Measurements from ENCODE around the gene DMPK. TPM values are rescaled to one million over a fixed set of nuclear protein-coding genes. Genes with fewer than 3 reads are reported as not detected.

DMPK gene
- total RNA-seq, 1 experiment from 2014 or later, result 28.1 TPM

DNA sequence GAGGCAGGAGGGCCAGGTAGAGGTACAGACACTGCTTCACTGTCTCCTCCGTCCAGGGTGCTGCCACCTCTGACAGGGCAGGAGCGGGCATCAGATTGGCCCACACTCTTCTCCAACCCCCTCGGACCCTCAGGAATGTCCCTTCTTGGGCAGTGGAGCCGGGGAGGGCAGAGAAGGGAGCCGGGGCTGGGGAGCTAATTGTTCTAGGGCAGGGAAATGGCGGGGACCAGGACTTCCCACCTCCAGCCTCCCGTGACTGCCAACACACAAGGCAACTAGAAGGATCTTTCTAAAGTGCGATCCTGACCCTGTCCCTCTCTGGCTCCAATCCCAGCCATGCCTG is 42.9 kb upstream of the DMPK start:
- TF ChIP-seq, protein P1, sequence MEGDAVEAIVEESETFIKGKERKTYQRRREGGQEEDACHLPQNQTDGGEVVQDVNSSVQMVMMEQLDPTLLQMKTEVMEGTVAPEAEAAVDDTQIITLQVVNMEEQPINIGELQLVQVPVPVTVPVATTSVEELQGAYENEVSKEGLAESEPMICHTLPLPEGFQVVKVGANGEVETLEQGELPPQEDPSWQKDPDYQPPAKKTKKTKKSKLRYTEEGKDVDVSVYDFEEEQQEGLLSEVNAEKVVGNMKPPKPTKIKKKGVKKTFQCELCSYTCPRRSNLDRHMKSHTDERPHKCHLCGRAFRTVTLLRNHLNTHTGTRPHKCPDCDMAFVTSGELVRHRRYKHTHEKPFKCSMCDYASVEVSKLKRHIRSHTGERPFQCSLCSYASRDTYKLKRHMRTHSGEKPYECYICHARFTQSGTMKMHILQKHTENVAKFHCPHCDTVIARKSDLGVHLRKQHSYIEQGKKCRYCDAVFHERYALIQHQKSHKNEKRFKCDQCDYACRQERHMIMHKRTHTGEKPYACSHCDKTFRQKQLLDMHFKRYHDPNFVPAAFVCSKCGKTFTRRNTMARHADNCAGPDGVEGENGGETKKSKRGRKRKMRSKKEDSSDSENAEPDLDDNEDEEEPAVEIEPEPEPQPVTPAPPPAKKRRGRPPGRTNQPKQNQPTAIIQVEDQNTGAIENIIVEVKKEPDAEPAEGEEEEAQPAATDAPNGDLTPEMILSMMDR (IDR thresholded peaks at IDR 0.05; ENCODE audit: insufficient read depth in 1 of 2, low read depth in 1 of 2, low read length in 1 of 2, severe bottlenecking in 1 of 2, unreplicated experiment in 1 of 2), result no peak
- no peaks in the 10 kb centered on the region for H3K27me3 ChIP-seq (replicated peaks; ENCODE audit: control insufficient read depth, insufficient read depth, low read length)
- Mint-ChIP-seq H3K27ac (ENCODE audit: unreplicated experiment) (no peak overlapping the region), H3K4me1 (ENCODE audit: low read depth, unreplicated experiment) (no peaks in the 10 kb centered on the region), H3K4me3 (ENCODE audit: unreplicated experiment) (no peak overlapping the region), H3K27me3 (ENCODE audit: insufficient read depth, unreplicated experiment) (no peaks in the 10 kb centered on the region), H3K36me3 (ENCODE audit: insufficient read depth, unreplicated experiment) (peaks cover 79% of the 10 kb centered on the region), H3K9me3 (ENCODE audit: unreplicated experiment) (no peaks in the 10 kb centered on the region)
- ChIA-PET CTCF (interaction anchor here (0.6 kb wide), 1 partner anchor 51 kb away, joined by 4 read pairs; no protein-coding TSS in a partner anchor), POLR2A (no interaction called here)
- H3K36me3 ChIP-seq (ENCODE audit: control insufficient read depth, insufficient read depth, low read length), result peaks cover 6% of the 10 kb centered on the region
- H3K4me3 ChIP-seq (ENCODE audit: low read depth, low read length), result no peak overlapping the region
- no peak for DNase-seq
- BruUV-seq (replicated peaks), result no TSS peak
- intact Hi-C loops (cut with micrococcal nuclease; ENCODE audit: unreplicated experiment), result no loop called here
- no peaks in the 10 kb centered on the region for H3K4me1 ChIP-seq
- H3K9me3 ChIP-seq, result no peaks in the 10 kb centered on the region

DNA sequence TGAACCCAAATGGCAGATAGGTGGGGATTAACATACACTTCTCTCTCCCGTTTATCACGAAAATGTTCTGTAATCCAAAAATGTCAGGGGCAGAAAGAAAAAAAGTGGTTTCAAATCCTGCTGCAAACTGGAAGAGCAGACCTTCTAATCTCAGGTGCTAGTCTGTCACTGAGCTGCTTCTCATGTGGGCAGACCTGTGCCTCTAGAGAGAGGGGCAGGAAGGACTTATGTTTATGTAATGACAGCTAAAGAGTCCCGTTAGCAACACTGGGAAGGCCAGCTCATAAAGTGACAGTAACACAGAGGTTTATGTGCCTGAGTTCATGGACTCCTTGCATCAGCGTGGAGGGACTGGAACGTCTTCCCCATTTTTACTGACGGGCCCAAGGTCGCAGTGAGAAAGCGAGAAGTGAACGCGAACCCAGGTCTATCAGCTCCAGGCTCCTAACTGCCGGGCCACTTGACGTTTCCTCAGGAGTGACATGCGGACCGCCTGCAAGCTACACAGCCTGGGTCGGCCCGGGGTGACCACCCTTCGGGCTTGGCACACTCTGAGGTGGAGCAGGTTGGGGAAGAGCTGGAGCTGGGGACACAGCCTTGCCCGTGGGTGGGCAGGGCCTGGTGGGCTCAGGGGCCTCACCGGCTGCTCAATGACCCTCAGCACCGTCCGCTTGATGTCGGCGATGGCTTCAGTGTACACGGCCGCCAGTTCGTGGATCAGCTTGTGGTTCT is 42.4 kb upstream of the DMPK start:
- Histone ChIP-seq H3K36me3 (ENCODE audit: control insufficient read depth, insufficient read depth, low read length) (peaks cover 6% of the 10 kb centered on the region), H3K27me3 (replicated peaks; ENCODE audit: control insufficient read depth, insufficient read depth, low read length) (no peaks in the 10 kb centered on the region), H3K4me1 (no peaks in the 10 kb centered on the region), H3K9me3 (no peaks in the 10 kb centered on the region), H3K4me3 (ENCODE audit: low read depth, low read length) (no peak overlapping the region)
- no peak for DNase-seq
- Mint-ChIP-seq H3K4me1 (ENCODE audit: low read depth, unreplicated experiment) (no peaks in the 10 kb centered on the region), H3K27me3 (ENCODE audit: insufficient read depth, unreplicated experiment) (no peaks in the 10 kb centered on the region), H3K9me3 (ENCODE audit: unreplicated experiment) (no peaks in the 10 kb centered on the region), H3K4me3 (ENCODE audit: unreplicated experiment) (no peak overlapping the region), H3K36me3 (ENCODE audit: insufficient read depth, unreplicated experiment) (peaks cover 79% of the 10 kb centered on the region), H3K27ac (ENCODE audit: unreplicated experiment) (no peak overlapping the region)
- BruUV-seq (replicated peaks), result no TSS peak
- CTCF ChIA-PET, result interaction anchor here (0.6 kb wide), 2 partner anchors 51 to 54 kb away, joined by 3 to 4 read pairs; no protein-coding TSS in a partner anchor
- intact Hi-C loops (cut with micrococcal nuclease; ENCODE audit: unreplicated experiment), result no loop called here
- TF ChIP-seq, protein P1 (IDR thresholded peaks at IDR 0.05; ENCODE audit: insufficient read depth in 1 of 2, low read depth in 1 of 2, low read length in 1 of 2, severe bottlenecking in 1 of 2, unreplicated experiment in 1 of 2), result no peak
- POLR2A ChIA-PET, result interaction anchor here (1.2 kb wide), 1 partner anchor 58 kb away, joined by 3 read pairs; no protein-coding TSS in a partner anchor

DNA sequence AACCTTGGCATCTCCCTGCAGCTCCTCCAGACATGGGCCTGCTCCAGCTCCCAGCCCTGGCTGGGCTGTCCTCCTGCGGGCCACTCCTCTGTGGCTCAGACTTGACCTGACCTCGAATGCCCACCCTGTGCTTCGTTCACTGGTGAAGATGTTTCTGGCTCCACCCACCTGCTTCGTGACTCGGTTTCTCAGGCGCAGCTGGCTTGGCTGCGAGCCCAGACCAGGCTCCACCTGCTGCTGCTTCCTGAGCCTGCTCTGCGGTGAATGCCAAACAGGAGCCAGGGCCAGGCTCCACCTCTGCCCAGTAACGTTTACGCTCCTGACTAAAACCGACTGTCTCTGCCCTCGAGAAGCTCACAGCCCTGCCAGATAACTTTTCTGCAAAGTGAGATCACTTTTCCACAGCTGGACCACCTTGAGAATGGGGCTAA is 41.8 kb upstream of the DMPK start:
- Histone ChIP-seq H3K4me1 (no peaks in the 10 kb centered on the region), H3K9me3 (no peaks in the 10 kb centered on the region), H3K27me3 (replicated peaks; ENCODE audit: control insufficient read depth, insufficient read depth, low read length) (no peaks in the 10 kb centered on the region), H3K36me3 (ENCODE audit: control insufficient read depth, insufficient read depth, low read length) (peaks cover 6% of the 10 kb centered on the region), H3K4me3 (ENCODE audit: low read depth, low read length) (no peak overlapping the region)
- Mint-ChIP-seq H3K9me3 (ENCODE audit: unreplicated experiment) (no peaks in the 10 kb centered on the region), H3K27ac (ENCODE audit: unreplicated experiment) (no peak overlapping the region), H3K4me1 (ENCODE audit: low read depth, unreplicated experiment) (peaks cover 6% of the 10 kb centered on the region), H3K27me3 (ENCODE audit: insufficient read depth, unreplicated experiment) (no peaks in the 10 kb centered on the region), H3K4me3 (ENCODE audit: unreplicated experiment) (no peak overlapping the region), H3K36me3 (ENCODE audit: insufficient read depth, unreplicated experiment) (peaks cover 79% of the 10 kb centered on the region)
- ChIA-PET POLR2A (interaction anchor here (1.2 kb wide), 1 partner anchor 59 kb away, joined by 3 read pairs; no protein-coding TSS in a partner anchor), CTCF (interaction anchor here (0.6 kb wide), 1 partner anchor 53 kb away, joined by 3 read pairs; no protein-coding TSS in a partner anchor)
- no TSS peak for BruUV-seq (replicated peaks)
- no peak for DNase-seq
- TF ChIP-seq, protein P1 (IDR thresholded peaks at IDR 0.05; ENCODE audit: insufficient read depth in 1 of 2, low read depth in 1 of 2, low read length in 1 of 2, severe bottlenecking in 1 of 2, unreplicated experiment in 1 of 2), result no peak
- intact Hi-C loops (cut with micrococcal nuclease; ENCODE audit: unreplicated experiment), result no loop called here

Data from Caco-2 (cell line).